Mesenchymal stem cell (in vitro differentiated cells and primary cell): ENCODE data around the gene GPR42.

Experiments used
- DNase-seq: peaks from one replicate; pipeline ENCODE4 v3.0.0-alpha.2; 2013
- H2AFZ ChIP-seq: one replicate; pipeline ENCODE4 v1.6.1; 2013; ENCODE audit warnings: low read depth, mild to moderate bottlenecking, control low read depth, inconsistent platforms, low read length, moderate library complexity
- H2AK5ac ChIP-seq: 2 replicates; pipeline ENCODE4 v1.6.1; 2013; ENCODE audit warnings: low read length, moderate library complexity, mild to moderate bottlenecking, inconsistent platforms; ENCODE audit not compliant: severe bottlenecking
- H2BK120ac ChIP-seq: one replicate; pipeline ENCODE4 v1.6.1; 2013; ENCODE audit warnings: low read depth, mild to moderate bottlenecking, inconsistent platforms, low read length, moderate library complexity
- H2BK12ac ChIP-seq, 2 experiments: one replicate each; pipeline ENCODE4 v1.6.1; 2013; ENCODE audit warnings: inconsistent platforms in 2 of 2, low read length in 2 of 2, mild to moderate bottlenecking in 2 of 2, moderate library complexity in 2 of 2, control low read depth in 1 of 2
- H2BK15ac ChIP-seq: one replicate; pipeline ENCODE4 v1.6.1; 2013; ENCODE audit warnings: mild to moderate bottlenecking, low read depth, inconsistent platforms; ENCODE audit not compliant: poor library complexity, severe bottlenecking
- H2BK5ac ChIP-seq: 2 replicates; pipeline ENCODE4 v1.6.1; 2013; ENCODE audit warnings: low read depth, mild to moderate bottlenecking, low read length, control low read depth, inconsistent platforms; ENCODE audit not compliant: poor library complexity, severe bottlenecking
- H3K14ac ChIP-seq, 2 experiments: one replicate each; pipeline ENCODE4 v1.6.1; 2013; ENCODE audit warnings: inconsistent platforms in 2 of 2, low read length in 2 of 2, control low read depth in 1 of 2, mild to moderate bottlenecking in 1 of 2, moderate library complexity in 1 of 2
- H3K18ac ChIP-seq, 2 experiments: one replicate each; pipeline ENCODE4 v1.6.1; 2013; ENCODE audit warnings: inconsistent platforms in 2 of 2, low read length in 2 of 2, control low read depth in 1 of 2, low read depth in 1 of 2, mild to moderate bottlenecking in 1 of 2
- H3K23ac ChIP-seq, 2 experiments: one replicate each; pipeline ENCODE4 v1.6.1; 2013; ENCODE audit warnings: inconsistent platforms in 2 of 2, low read length in 2 of 2, mild to moderate bottlenecking in 2 of 2, moderate library complexity in 2 of 2, control low read depth in 1 of 2
- H3K27ac ChIP-seq: 2 replicates; pipeline ENCODE4 v1.5.1; 2013; ENCODE audit warnings: mild to moderate bottlenecking, moderate library complexity, low read length, control low read depth, inconsistent platforms; ENCODE audit not compliant: poor library complexity, severe bottlenecking
- H3K27me3 ChIP-seq, 2 experiments: 2 replicates each; pipeline versions ENCODE4 v1.6.1 to v1.7.0; 2013; ENCODE audit warnings: low read length in 2 of 2, mild to moderate bottlenecking in 2 of 2, moderate library complexity in 2 of 2, control low read depth in 1 of 2, inconsistent platforms in 1 of 2; ENCODE audit not compliant: control insufficient read depth in 1 of 2, insufficient read depth in 1 of 2
- H3K36me3 ChIP-seq, 2 experiments: 2 replicates each; pipeline versions ENCODE4 v1.6.1 to v1.7.0; 2013; ENCODE audit warnings: low read length in 2 of 2, control low read depth in 1 of 2, inconsistent platforms in 1 of 2, low read depth in 1 of 2, mild to moderate bottlenecking in 1 of 2; ENCODE audit not compliant: insufficient read depth in 2 of 2, control insufficient read depth in 1 of 2
- H3K4ac ChIP-seq, 2 experiments: one replicate each; pipeline ENCODE4 v1.6.1; 2013; ENCODE audit warnings: inconsistent platforms in 2 of 2, low read length in 2 of 2, mild to moderate bottlenecking in 2 of 2, moderate library complexity in 2 of 2, control low read depth in 1 of 2, low read depth in 1 of 2
- H3K4me1 ChIP-seq: 2 replicates; pipeline ENCODE4 v1.6.1; 2013; ENCODE audit warnings: low read depth, low read length, control low read depth; ENCODE audit not compliant: control insufficient read depth, insufficient read depth
- H3K4me2 ChIP-seq: 2 replicates; pipeline ENCODE4 v1.6.1; 2013; ENCODE audit warnings: low read length, mild to moderate bottlenecking, inconsistent platforms; ENCODE audit not compliant: poor library complexity, severe bottlenecking
- H3K4me3 ChIP-seq, 2 experiments: 2 replicates each; pipeline versions ENCODE4 v1.5.1 to v1.7.0; 2013; ENCODE audit warnings: low read length in 2 of 2, mild to moderate bottlenecking in 2 of 2, control low read depth in 1 of 2, low read depth in 1 of 2; ENCODE audit not compliant: insufficient read depth in 1 of 2
- H3K79me1 ChIP-seq: replicated peaks from 2 replicates; pipeline ENCODE4 v1.6.1; 2013; ENCODE audit warnings: mild to moderate bottlenecking, control low read depth, low read length, inconsistent platforms; ENCODE audit not compliant: poor library complexity, severe bottlenecking
- H3K9ac ChIP-seq: 2 replicates; pipeline ENCODE4 v1.7.0; 2013; ENCODE audit warnings: mild to moderate bottlenecking, low read length, moderate library complexity
- H3K9me3 ChIP-seq: 2 replicates; pipeline ENCODE4 v1.7.0; 2013; ENCODE audit warnings: mild to moderate bottlenecking, low read length; ENCODE audit not compliant: control insufficient read depth
- H4K8ac ChIP-seq: one replicate; pipeline ENCODE4 v1.6.1; 2013; ENCODE audit warnings: inconsistent platforms, mild to moderate bottlenecking, low read length, moderate library complexity
- H4K91ac ChIP-seq: one replicate; pipeline ENCODE4 v1.6.1; 2013; ENCODE audit warnings: mild to moderate bottlenecking, low read length, inconsistent platforms
- WGBS: methylation state at CpG from one replicate; pipeline ENCODE4 v1.1.7; 2013; ENCODE audit warnings: mixed read lengths; 5-methylcytosine and 5-hydroxymethylcytosine counted together

The GPR42 gene

DNA sequence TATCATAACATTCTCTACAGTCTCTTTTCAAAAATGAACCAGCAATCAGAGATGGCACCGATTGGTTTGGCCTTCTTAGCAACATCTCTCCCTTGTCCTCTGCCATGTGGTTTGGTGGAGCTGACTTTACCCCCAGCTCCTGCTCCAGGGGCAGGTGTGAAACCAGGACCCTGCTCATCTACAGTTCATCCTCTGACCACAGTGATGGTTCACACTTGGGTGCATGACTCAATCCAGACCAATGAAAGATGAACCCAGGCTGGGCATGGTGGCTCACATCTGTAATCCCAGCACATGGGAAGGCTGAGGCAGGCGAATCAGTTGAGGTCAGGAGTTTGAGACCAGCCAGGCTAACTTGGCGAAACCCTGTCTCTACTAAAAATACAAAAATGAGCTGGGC is 43.6 kb downstream of the GPR42 start:
- H3K27me3 ChIP-seq = peaks cover 16 to 65% of the 10 kb centered on the region in 2 experiments
- H3K36me3 ChIP-seq = no peaks in the 10 kb centered on the region
- no peak for DNase-seq
- H3K4me1 ChIP-seq = peaks cover 1% of the 10 kb centered on the region
- no peak overlapping the region for H3K14ac ChIP-seq
- H3K79me1 ChIP-seq = no peaks in the 10 kb centered on the region
- H2AK5ac ChIP-seq = no peak overlapping the region
- H3K9me3 ChIP-seq = no peaks in the 10 kb centered on the region
- H3K4me3 ChIP-seq = no peak overlapping the region
- no peak overlapping the region for H3K23ac ChIP-seq
- H2AFZ ChIP-seq = no peak overlapping the region
- no peak overlapping the region for H2BK15ac ChIP-seq
- no peak overlapping the region for H2BK5ac ChIP-seq
- no peak overlapping the region for H4K8ac ChIP-seq
- H4K91ac ChIP-seq = no peak overlapping the region
- H3K9ac ChIP-seq = no peak overlapping the region
- no peak overlapping the region for H3K4ac ChIP-seq
- H2BK120ac ChIP-seq = no peak overlapping the region
- H3K18ac ChIP-seq = no peak overlapping the region
- no peak overlapping the region for H2BK12ac ChIP-seq
- no peak overlapping the region for H3K4me2 ChIP-seq
- H3K27ac ChIP-seq = no peak overlapping the region
- 82% methylated on average over 3 of the region's 3 CpGs for WGBS

- Histone ChIP-seq H3K23ac (no peak overlapping the region), H3K18ac (no peak overlapping the region), H2BK12ac (no peak overlapping the region), H3K27ac (no peak overlapping the region), H2BK120ac (no peak overlapping the region), H3K4me2 (no peak overlapping the region), H2AFZ (no peak overlapping the region), H3K27me3 (peaks cover 16 to 65% of the 10 kb centered on the region in 2 experiments), H3K9ac (no peak overlapping the region), H2AK5ac (no peak overlapping the region), H3K4me3 (no peak overlapping the region), H3K79me1 (no peaks in the 10 kb centered on the region), H4K8ac (no peak overlapping the region), H3K9me3 (no peaks in the 10 kb centered on the region), H2BK15ac (no peak overlapping the region), H4K91ac (no peak overlapping the region), H3K14ac (no peak overlapping the region), H3K4ac (no peak overlapping the region), H2BK5ac (no peak overlapping the region), H3K36me3 (no peaks in the 10 kb centered on the region), H3K4me1 (peaks cover 1% of the 10 kb centered on the region)
- 73% methylated on average over 7 of the region's 7 CpGs for WGBS
- no peak for DNase-seq
Measured at GRCh38 chr19:35416331-35416730, 45.5 kb downstream of the GPR42 start.

DNA sequence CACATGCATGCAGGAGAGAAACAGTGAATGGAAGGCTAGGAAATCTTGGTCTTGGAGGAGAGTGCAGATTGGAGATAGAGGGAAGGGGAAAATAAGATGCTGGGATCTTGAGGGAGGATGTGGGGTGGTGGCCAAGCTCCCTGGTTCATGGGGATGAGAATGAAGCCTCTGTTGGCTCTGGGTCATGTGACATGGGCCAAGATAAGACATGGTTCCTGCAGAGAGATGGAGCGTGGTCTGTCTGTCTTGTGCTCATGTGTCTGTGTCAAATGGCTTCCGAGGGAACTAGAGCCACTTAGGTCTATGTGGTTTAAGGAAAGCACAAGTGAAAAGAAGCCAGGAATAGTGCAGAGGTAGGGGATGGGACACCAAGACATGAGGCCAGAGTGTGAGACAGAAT is 46.4 kb downstream of the GPR42 start:
- H3K4me3 ChIP-seq = no peak overlapping the region
- H3K27ac ChIP-seq = no peak overlapping the region
- H3K14ac ChIP-seq = no peak overlapping the region
- H3K9ac ChIP-seq = no peak overlapping the region
- no peak overlapping the region for H2BK120ac ChIP-seq
- H3K23ac ChIP-seq = no peak overlapping the region
- H3K79me1 ChIP-seq = no peaks in the 10 kb centered on the region
- peaks cover 1% of the 10 kb centered on the region for H3K4me1 ChIP-seq
- WGBS = 89% methylated on average over 2 of the region's 2 CpGs
- H2AFZ ChIP-seq = no peak overlapping the region
- no peak overlapping the region for H4K8ac ChIP-seq
- H3K4ac ChIP-seq = no peak overlapping the region
- DNase-seq = no peak
- H2AK5ac ChIP-seq = no peak overlapping the region
- no peak overlapping the region for H2BK15ac ChIP-seq
- no peak overlapping the region for H2BK5ac ChIP-seq
- no peak overlapping the region for H3K4me2 ChIP-seq
- peaks cover 16 to 62% of the 10 kb centered on the region in 2 experiments for H3K27me3 ChIP-seq
- H2BK12ac ChIP-seq = no peak overlapping the region
- no peaks in the 10 kb centered on the region for H3K36me3 ChIP-seq
- H3K18ac ChIP-seq = no peak overlapping the region
- H4K91ac ChIP-seq = no peak overlapping the region
- H3K9me3 ChIP-seq = no peaks in the 10 kb centered on the region

- no peak overlapping the region for H2AK5ac ChIP-seq
- H3K36me3 ChIP-seq = no peaks in the 10 kb centered on the region
- 63% methylated on average over 6 of the region's 7 CpGs for WGBS
- H2AFZ ChIP-seq = no peak overlapping the region
- H3K4me2 ChIP-seq = no peak overlapping the region
- H3K23ac ChIP-seq = no peak overlapping the region
- no peak overlapping the region for H3K18ac ChIP-seq
- no peak overlapping the region for H2BK120ac ChIP-seq
- no peak overlapping the region for H2BK12ac ChIP-seq
- no peak overlapping the region for H4K8ac ChIP-seq
- H3K4me3 ChIP-seq = no peak overlapping the region
- DNase-seq = no peak
- peaks cover 1% of the 10 kb centered on the region for H3K4me1 ChIP-seq
- no peaks in the 10 kb centered on the region for H3K79me1 ChIP-seq
- H3K9me3 ChIP-seq = no peaks in the 10 kb centered on the region
- no peak overlapping the region for H4K91ac ChIP-seq
- H3K9ac ChIP-seq = no peak overlapping the region
- no peak overlapping the region for H3K27ac ChIP-seq
- H3K4ac ChIP-seq = no peak overlapping the region
- no peak overlapping the region for H3K14ac ChIP-seq
- H3K27me3 ChIP-seq = peaks cover 16 to 64% of the 10 kb centered on the region in 2 experiments
- H2BK15ac ChIP-seq = no peak overlapping the region
- no peak overlapping the region for H2BK5ac ChIP-seq
Measured at GRCh38 chr19:35417713-35418534, 47.1 kb downstream of the GPR42 start.
